Measurements from ENCODE around the gene MAST4.
"Not testable (repeated sequence)": the region's sequence is repeated elsewhere in the genome, so short reads cannot be mapped to it uniquely, and the experiment has no call there.

MAST4 gene

GRCh38 chr5:67123819-67124218 lies 527.6 kb downstream of the MAST4 start:
- no peak overlapping the region for H2AFZ ChIP-seq (ENCODE audit: low read length)
- H3F3A ChIP-seq (ENCODE audit: insufficient read depth, low read length), result no peaks in the 10 kb centered on the region
- H3K27me3 ChIP-seq (replicated peaks; ENCODE audit: insufficient read depth, low read length), result no peaks in the 10 kb centered on the region
- H4K20me1 ChIP-seq (ENCODE audit: insufficient read depth, low read length), result no peaks in the 10 kb centered on the region
- H3K4me2 ChIP-seq (ENCODE audit: low read depth, low read length), result no peak overlapping the region
- no peak overlapping the region for H3K27ac ChIP-seq (ENCODE audit: low read length)
- H3K9me2 ChIP-seq (replicated peaks; ENCODE audit: insufficient read depth, low read length), result no peaks in the 10 kb centered on the region
- no peaks in the 10 kb centered on the region for H3K36me3 ChIP-seq (replicated peaks; ENCODE audit: insufficient read depth, low read length)
- H3K4me3 ChIP-seq (ENCODE audit: low read length), result no peak overlapping the region
- no peak overlapping the region for H3K9ac ChIP-seq (ENCODE audit: low read length)
- TF ChIP-seq, protein P1, sequence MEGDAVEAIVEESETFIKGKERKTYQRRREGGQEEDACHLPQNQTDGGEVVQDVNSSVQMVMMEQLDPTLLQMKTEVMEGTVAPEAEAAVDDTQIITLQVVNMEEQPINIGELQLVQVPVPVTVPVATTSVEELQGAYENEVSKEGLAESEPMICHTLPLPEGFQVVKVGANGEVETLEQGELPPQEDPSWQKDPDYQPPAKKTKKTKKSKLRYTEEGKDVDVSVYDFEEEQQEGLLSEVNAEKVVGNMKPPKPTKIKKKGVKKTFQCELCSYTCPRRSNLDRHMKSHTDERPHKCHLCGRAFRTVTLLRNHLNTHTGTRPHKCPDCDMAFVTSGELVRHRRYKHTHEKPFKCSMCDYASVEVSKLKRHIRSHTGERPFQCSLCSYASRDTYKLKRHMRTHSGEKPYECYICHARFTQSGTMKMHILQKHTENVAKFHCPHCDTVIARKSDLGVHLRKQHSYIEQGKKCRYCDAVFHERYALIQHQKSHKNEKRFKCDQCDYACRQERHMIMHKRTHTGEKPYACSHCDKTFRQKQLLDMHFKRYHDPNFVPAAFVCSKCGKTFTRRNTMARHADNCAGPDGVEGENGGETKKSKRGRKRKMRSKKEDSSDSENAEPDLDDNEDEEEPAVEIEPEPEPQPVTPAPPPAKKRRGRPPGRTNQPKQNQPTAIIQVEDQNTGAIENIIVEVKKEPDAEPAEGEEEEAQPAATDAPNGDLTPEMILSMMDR (IDR thresholded peaks at IDR 0.05; ENCODE audit: low read length), result no peak
- TF ChIP-seq EZH2phosphoT487 (IDR thresholded peaks at IDR 0.05; ENCODE audit: low read length) (no peak), EZH2 (optimal IDR thresholded peaks at IDR 0.05; ENCODE audit: low read depth, low read length) (no peak)
- no peak for DNase-seq
- no peaks in the 10 kb centered on the region for H3K4me1 ChIP-seq (ENCODE audit: low read length)
- H3K9me3 ChIP-seq (replicated peaks; ENCODE audit: insufficient read depth, low read length), result no peaks in the 10 kb centered on the region
- no peaks in the 10 kb centered on the region for H3K79me2 ChIP-seq (ENCODE audit: low read length)

DNA sequence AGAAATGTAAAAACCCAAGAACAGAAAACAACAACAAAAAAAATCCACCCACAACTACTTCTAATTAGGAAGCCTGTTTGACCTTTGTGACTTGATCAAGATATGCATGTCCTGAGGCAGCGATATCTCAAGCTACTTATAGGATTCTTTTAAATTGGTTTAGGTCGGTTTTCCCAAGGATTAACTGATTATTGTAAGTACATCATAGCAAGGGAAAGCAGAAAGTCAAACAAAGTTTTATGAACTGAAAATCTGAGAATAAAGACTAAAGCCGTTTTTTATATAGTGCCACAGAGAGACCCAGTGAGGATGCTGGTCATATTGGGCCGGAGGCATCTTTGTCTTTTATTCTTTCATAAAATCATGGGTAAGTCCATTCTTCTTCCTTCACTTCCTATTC lies 528.4 kb downstream of the MAST4 start:
- Histone ChIP-seq H3K9ac (ENCODE audit: low read length) (no peak overlapping the region), H3K36me3 (replicated peaks; ENCODE audit: insufficient read depth, low read length) (no peaks in the 10 kb centered on the region), H3K27ac (ENCODE audit: low read length) (no peak overlapping the region), H3K4me3 (ENCODE audit: low read length) (no peak overlapping the region), H3K4me1 (ENCODE audit: low read length) (no peaks in the 10 kb centered on the region), H3K9me2 (replicated peaks; ENCODE audit: insufficient read depth, low read length) (no peaks in the 10 kb centered on the region), H3K9me3 (replicated peaks; ENCODE audit: insufficient read depth, low read length) (no peaks in the 10 kb centered on the region), H3K4me2 (ENCODE audit: low read depth, low read length) (no peak overlapping the region), H4K20me1 (ENCODE audit: insufficient read depth, low read length) (no peaks in the 10 kb centered on the region), H2AFZ (ENCODE audit: low read length) (no peak overlapping the region), H3K27me3 (replicated peaks; ENCODE audit: insufficient read depth, low read length) (no peaks in the 10 kb centered on the region), H3K79me2 (ENCODE audit: low read length) (no peaks in the 10 kb centered on the region), H3F3A (ENCODE audit: insufficient read depth, low read length) (no peaks in the 10 kb centered on the region)
- no peak for DNase-seq
- TF ChIP-seq EZH2 (optimal IDR thresholded peaks at IDR 0.05; ENCODE audit: low read depth, low read length) (no peak), EZH2phosphoT487 (IDR thresholded peaks at IDR 0.05; ENCODE audit: low read length) (no peak)
- TF ChIP-seq, protein P1 (IDR thresholded peaks at IDR 0.05; ENCODE audit: low read length), result no peak

- not testable (repeated sequence) for H3K36me3 ChIP-seq (replicated peaks; ENCODE audit: insufficient read depth, low read length); H3K27ac ChIP-seq (ENCODE audit: low read length); DNase-seq; H2AFZ ChIP-seq (ENCODE audit: low read length); H3K9me2 ChIP-seq (replicated peaks; ENCODE audit: insufficient read depth, low read length); H3K4me3 ChIP-seq (ENCODE audit: low read length); H3K9me3 ChIP-seq (replicated peaks; ENCODE audit: insufficient read depth, low read length); H3K79me2 ChIP-seq (ENCODE audit: low read length); H3K27me3 ChIP-seq (replicated peaks; ENCODE audit: insufficient read depth, low read length); H3K4me2 ChIP-seq (ENCODE audit: low read depth, low read length); H3F3A ChIP-seq (ENCODE audit: insufficient read depth, low read length); H4K20me1 ChIP-seq (ENCODE audit: insufficient read depth, low read length); H3K9ac ChIP-seq (ENCODE audit: low read length); H3K4me1 ChIP-seq (ENCODE audit: low read length)
Measured at GRCh38 chr5:67127347-67127895, 531.2 kb downstream of the MAST4 start.

- no peak overlapping the region for H2AFZ ChIP-seq (ENCODE audit: low read length)
- no peaks in the 10 kb centered on the region for H3K9me2 ChIP-seq (replicated peaks; ENCODE audit: insufficient read depth, low read length)
- H3K9ac ChIP-seq (ENCODE audit: low read length), result no peak overlapping the region
- H3K27ac ChIP-seq (ENCODE audit: low read length), result no peak overlapping the region
- H3K79me2 ChIP-seq (ENCODE audit: low read length), result no peaks in the 10 kb centered on the region
- no peaks in the 10 kb centered on the region for H3K4me1 ChIP-seq (ENCODE audit: low read length)
- no peaks in the 10 kb centered on the region for H3K36me3 ChIP-seq (replicated peaks; ENCODE audit: insufficient read depth, low read length)
- no peaks in the 10 kb centered on the region for H4K20me1 ChIP-seq (ENCODE audit: insufficient read depth, low read length)
- H3K9me3 ChIP-seq (replicated peaks; ENCODE audit: insufficient read depth, low read length), result no peaks in the 10 kb centered on the region
- no peak overlapping the region for H3K4me3 ChIP-seq (ENCODE audit: low read length)
- TF ChIP-seq EZH2phosphoT487 (IDR thresholded peaks at IDR 0.05; ENCODE audit: low read length) (no peak), EZH2 (optimal IDR thresholded peaks at IDR 0.05; ENCODE audit: low read depth, low read length) (no peak)
- TF ChIP-seq, protein P1 (IDR thresholded peaks at IDR 0.05; ENCODE audit: low read length), result no peak
- no peaks in the 10 kb centered on the region for H3F3A ChIP-seq (ENCODE audit: insufficient read depth, low read length)
- no peak for DNase-seq
- H3K27me3 ChIP-seq (replicated peaks; ENCODE audit: insufficient read depth, low read length), result no peaks in the 10 kb centered on the region
- no peak overlapping the region for H3K4me2 ChIP-seq (ENCODE audit: low read depth, low read length)
Measured at GRCh38 chr5:67129768-67130167, 533.6 kb downstream of the MAST4 start.

Measured in MM.1S (cell line).